GM15510 (cell line): ENCODE data around the gene NUP50.

ENCODE experiments used
- POLR2A ChIP-seq: IDR thresholded peaks from 3 replicates; pipeline ENCODE4 v1.6.1; 2011; ENCODE audit warnings: borderline replicate concordance; ENCODE audit not compliant: insufficient read length; ENCODE audit errors: extremely low read depth

NUP50 gene

GRCh38 chr22:45163451-45164269, at the start of gene NUP50:
Gene NUP50, plus strand, starts transcription at chr22:45163925. Its CDS starts 4,253 bp downstream, at chr22:45168178.
- TF ChIP-seq POLR2A: peak; percentile 87

GRCh38 chr22:45120440-45120839, 43.3 kb upstream of the NUP50 start:
- TF ChIP-seq POLR2A: no peak

GRCh38 chr22:45120931-45121330, 42.8 kb upstream of the NUP50 start:
- TF ChIP-seq POLR2A: no peak

- TF ChIP-seq POLR2A: no peak
Observed at GRCh38 chr22:45124176-45124847, 39.4 kb upstream of the NUP50 start.

- TF ChIP-seq POLR2A: no peak
Observed at GRCh38 chr22:45125188-45125587, 38.5 kb upstream of the NUP50 start.

GRCh38 chr22:45127866-45128265, 35.9 kb upstream of the NUP50 start:
- TF ChIP-seq POLR2A: no peak

GRCh38 chr22:45129703-45130524, 33.8 kb upstream of the NUP50 start:
- no peak for TF ChIP-seq POLR2A

- no peak for TF ChIP-seq POLR2A
Observed at GRCh38 chr22:45130891-45131290, 32.8 kb upstream of the NUP50 start.

GRCh38 chr22:45131749-45132148, 32.0 kb upstream of the NUP50 start:
- TF ChIP-seq POLR2A: no peak

- TF ChIP-seq POLR2A: no peak
Observed at GRCh38 chr22:45134313-45134712, 29.4 kb upstream of the NUP50 start.

- TF ChIP-seq POLR2A: no peak
Observed at GRCh38 chr22:45136594-45136993, 27.1 kb upstream of the NUP50 start.

GRCh38 chr22:45139693-45140092, 24.0 kb upstream of the NUP50 start:
- TF ChIP-seq POLR2A: no peak

- TF ChIP-seq POLR2A: no peak
Observed at GRCh38 chr22:45142376-45142775, 21.3 kb upstream of the NUP50 start.

GRCh38 chr22:45144916-45145315, 18.8 kb upstream of the NUP50 start:
- TF ChIP-seq POLR2A: no peak

GRCh38 chr22:45149671-45150070, 14.1 kb upstream of the NUP50 start:
- TF ChIP-seq POLR2A: no peak
